PFSK-1 (cell line): ENCODE results near the gene NUCB1.

Source experiments
- FOXP2 ChIP-seq: optimal IDR thresholded peaks from 2 replicates; pipeline ENCODE3; 2011; ENCODE audit warnings: borderline replicate concordance, control low read depth, inconsistent platforms; ENCODE audit not compliant: insufficient read depth; ENCODE audit errors: extremely low read length, extremely low read depth
- POLR2AphosphoS5 ChIP-seq: IDR thresholded peaks from 2 replicates; pipeline ENCODE4 v1.6.1; 2012; ENCODE audit warnings: low read depth, mild to moderate bottlenecking, control low read depth, low read length, moderate library complexity
- SIN3A ChIP-seq: IDR thresholded peaks from 2 replicates; pipeline ENCODE4 v1.6.1; 2012; ENCODE audit warnings: mild to moderate bottlenecking, low read length, moderate library complexity, borderline replicate concordance; ENCODE audit not compliant: insufficient read depth
- TAF1 ChIP-seq: IDR thresholded peaks from 2 replicates; pipeline ENCODE4 v1.6.1; 2012; ENCODE audit warnings: low read length, control low read depth, borderline replicate concordance; ENCODE audit not compliant: insufficient read depth
- TF ChIP-seq, protein P1 (sequence below), 2 experiments: IDR thresholded peaks; 2 replicates each; pipeline versions ENCODE4 v1.6.1 to v1.8.0; 2011 to 2012; ENCODE audit warnings: low read depth in 2 of 2, low read length in 2 of 2, control low read depth in 1 of 2, inconsistent platforms in 1 of 2, mild to moderate bottlenecking in 1 of 2, moderate library complexity in 1 of 2; ENCODE audit not compliant: insufficient read depth in 1 of 2

Gene NUCB1

DNA sequence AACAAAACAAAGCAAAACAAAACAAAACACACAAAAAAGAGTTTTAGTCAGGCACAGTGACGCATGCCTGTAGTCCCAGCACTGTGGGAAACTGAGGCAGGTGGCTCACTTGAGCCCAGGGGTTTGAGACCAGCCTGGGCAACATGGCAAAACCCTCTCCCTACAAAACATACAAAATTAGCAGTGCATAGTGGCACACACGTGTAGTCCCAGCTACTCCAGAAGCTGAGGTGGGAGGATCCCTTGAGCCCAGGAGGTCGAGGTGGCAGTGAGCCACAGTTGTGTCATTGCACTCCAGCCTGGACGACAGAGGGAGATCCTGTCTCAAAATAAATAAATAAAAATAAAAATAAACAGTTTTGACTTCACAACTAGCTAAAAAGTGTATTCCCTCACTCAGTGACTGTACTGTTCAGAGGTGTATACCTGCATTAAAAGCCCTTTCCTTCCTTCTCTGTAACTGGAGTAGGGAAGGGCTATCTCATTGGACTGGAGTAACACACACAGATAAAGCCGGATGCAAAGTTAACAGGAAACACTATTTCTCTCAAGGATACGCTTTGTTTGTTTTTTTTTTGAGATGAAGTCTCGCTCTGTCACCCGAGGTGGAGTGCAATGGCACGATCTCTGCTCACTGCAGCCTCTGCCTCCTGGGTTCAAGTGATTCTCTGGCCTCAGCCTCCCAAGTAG, 50.9 kb downstream of the NUCB1 start:
- TF ChIP-seq POLR2AphosphoS5 (no peak), FOXP2 (no peak), SIN3A (no peak; the same call in 1 of the 2 replicates), TAF1 (no peak)
- TF ChIP-seq, protein P1, sequence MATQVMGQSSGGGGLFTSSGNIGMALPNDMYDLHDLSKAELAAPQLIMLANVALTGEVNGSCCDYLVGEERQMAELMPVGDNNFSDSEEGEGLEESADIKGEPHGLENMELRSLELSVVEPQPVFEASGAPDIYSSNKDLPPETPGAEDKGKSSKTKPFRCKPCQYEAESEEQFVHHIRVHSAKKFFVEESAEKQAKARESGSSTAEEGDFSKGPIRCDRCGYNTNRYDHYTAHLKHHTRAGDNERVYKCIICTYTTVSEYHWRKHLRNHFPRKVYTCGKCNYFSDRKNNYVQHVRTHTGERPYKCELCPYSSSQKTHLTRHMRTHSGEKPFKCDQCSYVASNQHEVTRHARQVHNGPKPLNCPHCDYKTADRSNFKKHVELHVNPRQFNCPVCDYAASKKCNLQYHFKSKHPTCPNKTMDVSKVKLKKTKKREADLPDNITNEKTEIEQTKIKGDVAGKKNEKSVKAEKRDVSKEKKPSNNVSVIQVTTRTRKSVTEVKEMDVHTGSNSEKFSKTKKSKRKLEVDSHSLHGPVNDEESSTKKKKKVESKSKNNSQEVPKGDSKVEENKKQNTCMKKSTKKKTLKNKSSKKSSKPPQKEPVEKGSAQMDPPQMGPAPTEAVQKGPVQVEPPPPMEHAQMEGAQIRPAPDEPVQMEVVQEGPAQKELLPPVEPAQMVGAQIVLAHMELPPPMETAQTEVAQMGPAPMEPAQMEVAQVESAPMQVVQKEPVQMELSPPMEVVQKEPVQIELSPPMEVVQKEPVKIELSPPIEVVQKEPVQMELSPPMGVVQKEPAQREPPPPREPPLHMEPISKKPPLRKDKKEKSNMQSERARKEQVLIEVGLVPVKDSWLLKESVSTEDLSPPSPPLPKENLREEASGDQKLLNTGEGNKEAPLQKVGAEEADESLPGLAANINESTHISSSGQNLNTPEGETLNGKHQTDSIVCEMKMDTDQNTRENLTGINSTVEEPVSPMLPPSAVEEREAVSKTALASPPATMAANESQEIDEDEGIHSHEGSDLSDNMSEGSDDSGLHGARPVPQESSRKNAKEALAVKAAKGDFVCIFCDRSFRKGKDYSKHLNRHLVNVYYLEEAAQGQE (IDR thresholded peaks at IDR 0.05; ENCODE audit: insufficient read depth in 1 of 2, low read depth in 2 of 2, low read length in 2 of 2): no peak

DNA sequence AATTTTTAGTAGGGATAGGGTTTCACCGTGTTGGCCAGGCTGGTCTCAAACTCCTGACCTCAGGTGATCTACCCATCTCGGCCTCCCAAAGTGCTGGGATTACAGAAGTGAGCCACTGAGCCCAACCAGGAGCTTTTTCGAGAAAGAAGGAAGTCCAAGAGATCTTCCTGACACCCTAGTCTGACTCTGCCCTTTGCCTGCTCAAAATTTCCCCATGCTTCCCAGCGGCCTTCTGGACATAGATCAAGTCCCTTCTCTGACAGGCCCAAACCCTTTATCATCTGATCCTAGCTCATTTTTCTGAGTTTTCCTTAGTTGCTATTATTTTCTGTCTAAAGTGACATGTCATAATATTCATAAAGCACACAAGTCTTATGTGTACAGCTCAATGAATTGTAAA, 53.0 kb downstream of the NUCB1 start:
- TF ChIP-seq FOXP2 (no peak), SIN3A (no peak), POLR2AphosphoS5 (no peak), TAF1 (no peak)
- TF ChIP-seq, protein P1 (IDR thresholded peaks at IDR 0.05; ENCODE audit: insufficient read depth in 1 of 2, low read depth in 2 of 2, low read length in 2 of 2): no peak

DNA sequence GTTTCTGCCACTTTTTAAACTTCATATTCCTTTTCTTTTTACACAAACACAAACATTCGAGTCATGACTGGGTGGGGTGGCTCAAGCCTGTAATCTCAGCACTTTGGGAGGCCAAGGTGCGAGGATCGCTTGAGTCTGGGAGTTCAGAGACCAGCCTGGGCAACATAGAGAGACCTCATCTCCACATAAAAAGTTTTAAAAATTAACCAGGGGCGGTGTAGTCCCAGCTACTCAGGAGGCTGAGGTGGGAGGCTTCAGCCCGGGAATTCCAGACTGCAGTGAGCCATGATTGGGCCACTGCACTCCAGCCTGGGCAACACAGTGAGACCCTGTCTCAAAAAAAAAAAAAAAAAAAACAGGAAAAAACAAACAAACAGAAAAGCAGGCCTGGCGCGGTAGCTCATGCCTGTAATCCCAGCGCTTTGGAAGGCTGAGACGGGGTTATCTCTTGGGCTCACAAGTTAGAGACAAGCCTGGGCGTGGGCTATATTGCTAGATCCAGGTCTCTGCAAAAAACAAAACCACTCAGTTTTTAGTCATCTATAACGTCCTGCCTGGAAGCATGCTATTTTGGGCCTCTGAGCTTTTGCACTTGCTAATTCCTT, 54.0 kb downstream of the NUCB1 start:
- TF ChIP-seq FOXP2 (no peak), SIN3A (no peak), TAF1 (no peak), POLR2AphosphoS5 (no peak)
- TF ChIP-seq, protein P1 (IDR thresholded peaks at IDR 0.05; ENCODE audit: insufficient read depth in 1 of 2, low read depth in 2 of 2, low read length in 2 of 2): no peak

DNA sequence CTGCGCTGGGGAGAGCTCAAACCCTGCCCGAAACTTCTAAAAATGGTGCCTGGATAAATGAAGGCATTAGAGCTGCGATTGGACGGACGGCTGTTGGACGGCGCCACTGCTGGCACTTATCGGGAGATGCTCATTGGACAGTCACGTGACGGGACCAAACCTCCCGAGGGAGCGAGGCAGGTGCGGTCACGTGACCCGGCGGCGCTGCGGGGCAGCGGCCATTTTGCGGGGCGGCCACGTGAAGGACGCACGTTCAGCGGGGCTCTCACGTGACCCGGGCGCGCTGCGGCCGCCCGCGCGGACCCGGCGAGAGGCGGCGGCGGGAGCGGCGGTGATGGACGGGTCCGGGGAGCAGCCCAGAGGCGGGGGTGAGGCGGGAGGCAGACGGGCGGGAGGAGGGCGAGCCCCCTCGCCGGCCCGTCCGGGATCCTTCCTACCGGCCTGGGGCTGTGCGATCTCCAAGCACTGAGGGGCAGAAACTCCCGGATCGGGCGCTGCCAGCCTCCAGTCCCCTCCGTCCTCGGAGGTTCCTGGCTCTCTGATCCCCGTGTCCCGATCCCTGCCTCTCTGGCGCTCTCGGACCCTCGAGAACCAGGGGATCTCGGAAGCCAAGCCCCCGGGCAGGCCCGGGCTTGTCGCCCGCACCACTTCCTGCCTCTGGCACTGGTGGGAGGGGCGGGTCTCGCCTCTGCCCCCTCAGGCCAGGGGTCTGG, 54.6 kb downstream of the NUCB1 start, which contains the start of gene BAX:
Gene BAX (plus strand): TSS at position 281 of the 713 bp plus-strand sequence. CDS start 54 bp downstream, at position 335.
- TF ChIP-seq, protein P1 (IDR thresholded peaks at IDR 0.05; ENCODE audit: insufficient read depth in 1 of 2, low read depth in 2 of 2, low read length in 2 of 2): 0 out of 4 replicates have a peak, but pooled peaks of 1 of the 2 experiments have one; percentile 17
- TF ChIP-seq SIN3A (no peak), TAF1 (peak; percentile 36; the same call in 1 of the 2 replicates), POLR2AphosphoS5 (peak; percentile 82), FOXP2 (peak; percentile 99)
